ENCODE data around the gene CYB5R4.

The CYB5R4 gene

DNA sequence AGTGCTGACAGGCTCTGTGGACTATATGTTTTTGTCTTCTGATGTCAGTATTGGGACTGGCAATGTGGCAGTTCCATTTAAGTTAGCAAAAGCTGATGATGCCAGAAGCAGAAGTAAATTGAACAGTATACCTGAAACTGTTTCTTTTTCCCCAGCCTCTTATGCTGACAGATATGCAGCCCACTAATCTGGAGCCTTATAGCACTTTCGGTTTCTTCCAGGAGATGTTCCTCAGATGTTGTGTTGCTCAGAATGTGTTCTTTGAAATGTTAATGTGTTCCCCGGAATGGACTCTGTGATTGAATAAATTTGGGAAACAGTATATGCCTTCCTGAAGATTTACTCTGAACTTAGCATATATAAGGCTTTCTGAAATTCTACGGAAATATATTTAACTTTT, 93.3 kb downstream of the CYB5R4 start:
- Histone ChIP-seq H3K27me3 (ENCODE audit: control insufficient read depth, insufficient read depth, low read length) (no peaks in the 10 kb centered on the region), H3K36me3 (ENCODE audit: control insufficient read depth, insufficient read depth, low read length) (no peaks in the 10 kb centered on the region), H3K4me2 (ENCODE audit: low read length) (no peak overlapping the region), H3K79me2 (no peaks in the 10 kb centered on the region), H3K4me3 (ENCODE audit: low read depth, low read length) (no peak overlapping the region), H3K27ac (no peak overlapping the region), H2AFZ (no peak overlapping the region), H3K9me3 (ENCODE audit: control insufficient read depth, low read length) (no peaks in the 10 kb centered on the region), H3K4me1 (no peaks in the 10 kb centered on the region), H3K9ac (no peak overlapping the region)
- TF ChIP-seq, protein P1, sequence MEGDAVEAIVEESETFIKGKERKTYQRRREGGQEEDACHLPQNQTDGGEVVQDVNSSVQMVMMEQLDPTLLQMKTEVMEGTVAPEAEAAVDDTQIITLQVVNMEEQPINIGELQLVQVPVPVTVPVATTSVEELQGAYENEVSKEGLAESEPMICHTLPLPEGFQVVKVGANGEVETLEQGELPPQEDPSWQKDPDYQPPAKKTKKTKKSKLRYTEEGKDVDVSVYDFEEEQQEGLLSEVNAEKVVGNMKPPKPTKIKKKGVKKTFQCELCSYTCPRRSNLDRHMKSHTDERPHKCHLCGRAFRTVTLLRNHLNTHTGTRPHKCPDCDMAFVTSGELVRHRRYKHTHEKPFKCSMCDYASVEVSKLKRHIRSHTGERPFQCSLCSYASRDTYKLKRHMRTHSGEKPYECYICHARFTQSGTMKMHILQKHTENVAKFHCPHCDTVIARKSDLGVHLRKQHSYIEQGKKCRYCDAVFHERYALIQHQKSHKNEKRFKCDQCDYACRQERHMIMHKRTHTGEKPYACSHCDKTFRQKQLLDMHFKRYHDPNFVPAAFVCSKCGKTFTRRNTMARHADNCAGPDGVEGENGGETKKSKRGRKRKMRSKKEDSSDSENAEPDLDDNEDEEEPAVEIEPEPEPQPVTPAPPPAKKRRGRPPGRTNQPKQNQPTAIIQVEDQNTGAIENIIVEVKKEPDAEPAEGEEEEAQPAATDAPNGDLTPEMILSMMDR (IDR thresholded peaks at IDR 0.05), result no peak

- Histone ChIP-seq H3K36me3 (ENCODE audit: control insufficient read depth, insufficient read depth, low read length) (no peaks in the 10 kb centered on the region), H3K27me3 (ENCODE audit: control insufficient read depth, insufficient read depth, low read length) (no peaks in the 10 kb centered on the region), H3K9me3 (ENCODE audit: control insufficient read depth, low read length) (no peaks in the 10 kb centered on the region), H3K9ac (no peak overlapping the region), H3K79me2 (no peaks in the 10 kb centered on the region), H3K4me3 (ENCODE audit: low read depth, low read length) (no peak overlapping the region), H2AFZ (no peak overlapping the region), H3K4me1 (no peaks in the 10 kb centered on the region), H3K4me2 (ENCODE audit: low read length) (no peak overlapping the region), H3K27ac (no peak overlapping the region)
- TF ChIP-seq, protein P1 (IDR thresholded peaks at IDR 0.05), result no peak
Measured at GRCh38 chr6:83954371-83954770, 94.9 kb downstream of the CYB5R4 start.

GRCh38 chr6:83958241-83958685, 98.8 kb downstream of the CYB5R4 start:
- Histone ChIP-seq H3K36me3 (ENCODE audit: control insufficient read depth, insufficient read depth, low read length) (no peaks in the 10 kb centered on the region), H3K27ac (no peak overlapping the region), H3K9ac (no peak overlapping the region), H3K4me3 (ENCODE audit: low read depth, low read length) (no peak overlapping the region), H3K4me1 (no peaks in the 10 kb centered on the region), H2AFZ (no peak overlapping the region), H3K79me2 (no peaks in the 10 kb centered on the region), H3K4me2 (ENCODE audit: low read length) (no peak overlapping the region), H3K9me3 (ENCODE audit: control insufficient read depth, low read length) (no peaks in the 10 kb centered on the region), H3K27me3 (ENCODE audit: control insufficient read depth, insufficient read depth, low read length) (no peaks in the 10 kb centered on the region)
- TF ChIP-seq, protein P1 (IDR thresholded peaks at IDR 0.05), result no peak

DNA sequence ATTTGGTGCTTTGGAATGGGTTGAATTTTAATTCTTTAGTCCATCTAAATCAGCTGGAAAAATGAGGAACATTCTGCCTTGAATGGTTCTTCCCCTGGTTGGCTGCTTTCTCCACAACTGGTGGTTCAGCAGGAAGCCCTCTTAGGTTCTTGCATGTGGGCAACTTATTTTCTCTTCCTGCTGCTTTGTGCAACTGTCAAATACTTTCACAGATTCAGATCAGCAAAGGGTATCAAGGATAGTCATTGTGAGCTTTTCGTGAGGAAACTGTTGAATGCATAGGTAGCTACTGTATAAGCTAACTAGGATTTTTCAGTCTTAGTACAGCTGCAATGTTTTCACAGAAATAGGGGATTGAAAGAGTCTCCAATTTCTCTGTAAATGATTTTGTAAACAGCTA, 101.2 kb downstream of the CYB5R4 start:
- H3K36me3 ChIP-seq (ENCODE audit: control insufficient read depth, insufficient read depth, low read length), result no peaks in the 10 kb centered on the region
- TF ChIP-seq, protein P1 (IDR thresholded peaks at IDR 0.05), result no peak

DNA sequence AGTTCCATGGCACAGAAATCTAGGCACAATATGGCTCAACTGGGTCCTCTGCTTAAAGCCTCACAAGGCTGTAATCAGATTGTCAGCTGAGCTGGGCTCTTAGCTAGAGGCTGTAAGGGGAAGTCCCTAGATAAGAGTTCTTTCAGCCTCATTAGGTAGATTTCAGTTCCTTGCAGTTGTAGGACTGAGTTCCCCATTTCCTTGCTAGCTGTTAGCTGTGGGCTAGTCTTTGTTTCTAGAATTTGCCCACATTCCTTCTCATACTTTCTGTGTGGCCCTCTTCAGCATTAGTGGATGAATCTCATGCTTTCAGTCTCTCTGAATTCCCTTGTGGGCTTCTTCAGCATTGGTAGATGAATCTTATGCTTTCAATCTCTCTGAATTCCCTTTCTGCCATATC, 103.1 kb downstream of the CYB5R4 start:
- Histone ChIP-seq H3K9ac (no peak overlapping the region), H3K27ac (no peak overlapping the region), H3K4me2 (ENCODE audit: low read length) (no peak overlapping the region), H2AFZ (no peak overlapping the region), H3K27me3 (ENCODE audit: control insufficient read depth, insufficient read depth, low read length) (no peaks in the 10 kb centered on the region), H3K79me2 (no peaks in the 10 kb centered on the region), H3K9me3 (ENCODE audit: control insufficient read depth, low read length) (no peaks in the 10 kb centered on the region), H3K4me1 (no peaks in the 10 kb centered on the region), H3K4me3 (ENCODE audit: low read depth, low read length) (no peak overlapping the region), H3K36me3 (ENCODE audit: control insufficient read depth, insufficient read depth, low read length) (no peaks in the 10 kb centered on the region)
- TF ChIP-seq, protein P1 (IDR thresholded peaks at IDR 0.05), result no peak

More for the DNA sequence above, 101.2 kb downstream of the CYB5R4 start:
- no peak overlapping the region for H3K4me3 ChIP-seq (ENCODE audit: low read depth, low read length)
- no peak overlapping the region for H3K27ac ChIP-seq
- no peak overlapping the region for H2AFZ ChIP-seq
- H3K79me2 ChIP-seq, result no peaks in the 10 kb centered on the region
- no peaks in the 10 kb centered on the region for H3K9me3 ChIP-seq (ENCODE audit: control insufficient read depth, low read length)
- no peak overlapping the region for H3K4me2 ChIP-seq (ENCODE audit: low read length)
- H3K9ac ChIP-seq, result no peak overlapping the region
- no peaks in the 10 kb centered on the region for H3K27me3 ChIP-seq (ENCODE audit: control insufficient read depth, insufficient read depth, low read length)
- H3K4me1 ChIP-seq, result no peaks in the 10 kb centered on the region
